Activated B cell treated with CpG ODN at 0.5 μM for 24 hours (primary cell): Measurements from ENCODE around the gene SLC25A51. TPM values are rescaled to one million over a fixed set of nuclear protein-coding genes. Genes with fewer than 3 reads are reported as not detected.
"Not testable (repeated sequence)": the region's sequence is repeated elsewhere in the genome, so short reads cannot be mapped to it uniquely, and the experiment has no call there.

Experiments used
- ATAC-seq: fragments of 200-7000 bp; cut with Tn5 transposase; one replicate; pipeline ENCODE4 v1.10.0; 2021; ENCODE audit warnings: low read depth, mild to moderate bottlenecking, moderate library complexity
- CTCF ChIA-PET: fragments of 350-600 bp; sonication (Branson Sonifier 250); formaldehyde crosslinking; loops from one replicate; lab custom pipeline; 2021; ENCODE audit warnings: antibody characterized with exemption; lab: Charles Lee
- POLR2A ChIA-PET: fragments of 350-600 bp; sonication (Branson Sonifier 250); formaldehyde crosslinking; loops from one replicate; lab custom pipeline; 2021; ENCODE audit warnings: antibody characterized with exemption; lab: Charles Lee
- DNase-seq: peaks from one replicate; pipeline ENCODE4 v3.0.0; 2022
- H3K27ac Mint-ChIP-seq: one replicate; pipeline ENCODE4 v1.8.0; 2020; ENCODE audit warnings: mixed read lengths
- H3K27me3 Mint-ChIP-seq: one replicate; pipeline ENCODE4 v1.8.0; 2021; ENCODE audit warnings: mixed read lengths
- H3K36me3 Mint-ChIP-seq: one replicate; pipeline ENCODE4 v1.8.0; 2021; ENCODE audit warnings: low read depth, mixed read lengths
- H3K4me1 Mint-ChIP-seq: one replicate; pipeline ENCODE4 v1.8.0; 2021; ENCODE audit warnings: mixed read lengths
- H3K4me3 Mint-ChIP-seq: one replicate; pipeline ENCODE4 v1.8.0; 2020; ENCODE audit warnings: mild to moderate bottlenecking, mixed read lengths
- H3K9me3 Mint-ChIP-seq: one replicate; pipeline ENCODE4 v1.8.0; 2020; ENCODE audit warnings: mixed read lengths
- intact Hi-C: fragments of 100-400 bp; cut with micrococcal nuclease; formaldehyde crosslinking; loops from one replicate; pipeline ENCODE4 v1.15.1; 2024
- total RNA-seq: library from RNA; stranded (reverse); gene quantifications from 2 replicates; pipeline ENCODE4 v1.2.3, GENCODE V29; 2022
- TF ChIP-seq, protein P1 (sequence below): fragments of 200-600 bp; IDR thresholded peaks from one replicate; pipeline ENCODE4 v1.8.0; 2022; ENCODE audit warnings: antibody characterized with exemption, mild to moderate bottlenecking

Gene SLC25A51
- total RNA-seq, 1 donor from 2014 or later, result 33.9 TPM

DNA sequence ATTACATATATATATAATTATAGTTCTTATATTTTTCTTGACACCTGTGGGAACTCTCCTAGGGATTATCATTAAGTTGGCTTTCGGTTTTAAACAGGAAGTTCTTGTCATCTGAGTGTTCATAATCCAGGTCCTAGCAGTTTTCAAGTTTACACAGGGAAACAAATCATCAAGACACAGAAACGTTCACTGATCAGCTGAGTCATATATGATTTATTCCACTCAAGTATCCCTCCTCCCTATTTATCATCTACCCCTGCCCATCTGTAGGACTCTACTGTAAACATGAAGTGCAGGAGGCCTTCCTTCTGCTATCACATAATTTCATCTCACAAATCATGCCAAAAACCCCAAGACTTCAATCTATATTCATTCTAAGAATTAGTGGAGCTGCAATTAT is 6.3 kb downstream of the SLC25A51 start:
- TF ChIP-seq, protein P1, sequence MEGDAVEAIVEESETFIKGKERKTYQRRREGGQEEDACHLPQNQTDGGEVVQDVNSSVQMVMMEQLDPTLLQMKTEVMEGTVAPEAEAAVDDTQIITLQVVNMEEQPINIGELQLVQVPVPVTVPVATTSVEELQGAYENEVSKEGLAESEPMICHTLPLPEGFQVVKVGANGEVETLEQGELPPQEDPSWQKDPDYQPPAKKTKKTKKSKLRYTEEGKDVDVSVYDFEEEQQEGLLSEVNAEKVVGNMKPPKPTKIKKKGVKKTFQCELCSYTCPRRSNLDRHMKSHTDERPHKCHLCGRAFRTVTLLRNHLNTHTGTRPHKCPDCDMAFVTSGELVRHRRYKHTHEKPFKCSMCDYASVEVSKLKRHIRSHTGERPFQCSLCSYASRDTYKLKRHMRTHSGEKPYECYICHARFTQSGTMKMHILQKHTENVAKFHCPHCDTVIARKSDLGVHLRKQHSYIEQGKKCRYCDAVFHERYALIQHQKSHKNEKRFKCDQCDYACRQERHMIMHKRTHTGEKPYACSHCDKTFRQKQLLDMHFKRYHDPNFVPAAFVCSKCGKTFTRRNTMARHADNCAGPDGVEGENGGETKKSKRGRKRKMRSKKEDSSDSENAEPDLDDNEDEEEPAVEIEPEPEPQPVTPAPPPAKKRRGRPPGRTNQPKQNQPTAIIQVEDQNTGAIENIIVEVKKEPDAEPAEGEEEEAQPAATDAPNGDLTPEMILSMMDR, result no peak
- DNase-seq, result no peak
- POLR2A ChIA-PET, result no interaction called here
- H3K36me3 Mint-ChIP-seq, result peaks cover 54% of the 10 kb centered on the region
- H3K9me3 Mint-ChIP-seq, result no peaks in the 10 kb centered on the region
- H3K4me1 Mint-ChIP-seq, result peaks cover 7% of the 10 kb centered on the region
- CTCF ChIA-PET, result no interaction called here
- no peak overlapping the region for H3K4me3 Mint-ChIP-seq
- H3K27me3 Mint-ChIP-seq, result no peaks in the 10 kb centered on the region
- intact Hi-C loops, result no loop called here
- H3K27ac Mint-ChIP-seq, result no peak overlapping the region
- ATAC-seq, result no peak

DNA sequence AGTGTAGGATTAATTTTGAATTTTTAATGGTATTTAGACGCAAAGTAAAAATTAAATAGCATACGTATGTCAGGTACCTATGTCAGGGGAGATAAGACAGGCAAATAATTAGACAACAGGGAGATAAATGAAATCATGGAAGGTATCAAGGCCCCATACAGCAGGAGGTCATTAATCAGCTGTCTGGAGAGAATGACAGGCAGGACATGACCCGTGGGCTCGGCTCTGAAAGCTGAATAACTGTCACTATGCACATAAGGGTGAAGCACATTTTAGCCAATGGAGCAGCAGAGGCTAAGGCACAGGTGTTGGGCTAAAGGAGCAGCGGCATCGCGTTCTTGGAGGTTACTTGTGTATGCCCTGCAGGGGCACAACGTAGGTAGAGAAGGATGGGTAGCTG is 11.9 kb downstream of the SLC25A51 start:
- ATAC-seq (no peak), DNase-seq (no peak)
- Mint-ChIP-seq H3K4me3 (no peak overlapping the region), H3K4me1 (no peaks in the 10 kb centered on the region), H3K27ac (no peak overlapping the region), H3K9me3 (no peaks in the 10 kb centered on the region), H3K27me3 (no peaks in the 10 kb centered on the region), H3K36me3 (peaks cover 77% of the 10 kb centered on the region)
- ChIA-PET POLR2A (no interaction called here), CTCF (no interaction called here)
- intact Hi-C loops, result no loop called here
- TF ChIP-seq, protein P1, result no peak

DNA sequence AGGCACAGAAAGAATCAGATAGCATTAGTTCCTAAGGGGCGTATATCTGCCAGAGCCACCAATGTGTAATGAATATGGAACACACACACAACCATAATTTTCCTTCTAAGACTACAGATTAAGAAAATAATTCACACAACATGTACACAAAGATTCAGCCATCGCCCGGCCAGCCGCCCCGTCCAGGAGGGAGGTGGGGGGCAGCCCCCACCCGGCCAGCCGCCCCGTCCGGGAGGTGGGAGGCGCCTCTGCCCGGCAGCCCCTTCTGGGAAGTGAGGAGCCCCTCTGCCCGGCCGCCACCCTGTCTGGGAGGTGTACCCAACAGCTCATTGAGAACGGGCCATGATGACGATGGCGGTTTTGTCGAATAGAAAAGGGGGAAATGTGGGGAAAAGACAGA is 12.9 kb downstream of the SLC25A51 start:
- CTCF ChIA-PET, POLR2A ChIA-PET, H3K4me1 Mint-ChIP-seq, H3K27ac Mint-ChIP-seq, intact Hi-C loops, H3K9me3 Mint-ChIP-seq, ATAC-seq, DNase-seq, H3K4me3 Mint-ChIP-seq, H3K27me3 Mint-ChIP-seq: not testable (repeated sequence)
- H3K36me3 Mint-ChIP-seq, result peaks cover 73% of the 10 kb centered on the region

DNA sequence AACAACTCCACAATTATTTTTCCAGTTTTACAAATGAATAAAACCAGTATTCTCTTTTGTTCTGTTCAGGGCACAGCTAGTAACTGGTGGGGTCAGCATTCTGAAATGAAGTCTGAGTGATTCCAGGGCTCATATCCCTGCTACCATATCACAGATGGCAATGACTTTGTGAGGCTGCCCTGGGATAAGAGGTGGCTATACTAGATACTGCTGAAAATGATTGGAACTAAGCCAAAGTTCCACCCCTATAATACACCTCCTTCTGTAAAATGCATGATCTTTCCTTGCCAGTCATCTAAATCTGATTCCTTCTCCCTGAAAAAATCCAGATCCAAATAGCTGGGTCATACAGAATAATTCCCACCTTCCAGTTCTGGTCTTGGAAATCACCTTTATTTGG is 14.4 kb downstream of the SLC25A51 start:
- no peaks in the 10 kb centered on the region for H3K9me3 Mint-ChIP-seq

DNA sequence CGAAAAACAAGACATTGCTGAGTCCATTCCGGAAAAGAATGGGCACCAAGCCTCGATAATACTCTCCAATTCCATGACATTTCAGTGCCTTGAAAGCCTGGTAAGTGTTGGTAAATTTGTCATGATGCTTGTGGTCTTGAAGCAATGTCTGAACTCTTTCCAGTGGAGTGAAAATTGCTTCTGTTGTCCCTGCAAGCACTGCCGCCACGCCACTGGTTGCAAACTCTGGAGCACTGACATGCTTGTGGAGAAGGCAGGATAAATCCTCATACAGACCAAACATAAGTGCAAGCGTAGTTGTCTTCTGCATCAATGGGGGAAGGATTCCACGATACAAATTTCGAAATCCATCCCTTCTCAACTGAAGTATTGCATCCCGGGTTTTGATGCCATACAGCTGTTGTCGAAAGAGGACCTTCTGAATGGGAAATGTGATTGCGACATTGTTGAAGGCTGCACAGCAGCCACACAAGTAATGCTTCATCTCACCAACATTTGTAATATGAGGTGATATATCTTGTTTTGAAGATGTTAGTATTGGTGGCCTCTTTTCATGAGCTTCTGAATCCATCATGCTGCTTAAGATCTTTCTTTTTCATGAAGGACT is 15.8 kb downstream of the SLC25A51 start:
- H3K4me1 Mint-ChIP-seq, intact Hi-C loops, H3K27me3 Mint-ChIP-seq, H3K4me3 Mint-ChIP-seq, CTCF ChIA-PET, H3K9me3 Mint-ChIP-seq, H3K27ac Mint-ChIP-seq, POLR2A ChIA-PET, ATAC-seq, DNase-seq: not testable (repeated sequence)
- H3K36me3 Mint-ChIP-seq, result peaks cover 55% of the 10 kb centered on the region

More for the DNA sequence above, 14.4 kb downstream of the SLC25A51 start:
- H3K27me3 Mint-ChIP-seq, result no peaks in the 10 kb centered on the region
- ChIA-PET POLR2A (no interaction called here), CTCF (no interaction called here)
- H3K27ac Mint-ChIP-seq, result no peak overlapping the region
- peaks cover 67% of the 10 kb centered on the region for H3K36me3 Mint-ChIP-seq
- H3K4me1 Mint-ChIP-seq, result no peaks in the 10 kb centered on the region
- ATAC-seq, result no peak
- no peak for DNase-seq
- TF ChIP-seq, protein P1, result no peak
- intact Hi-C loops, result no loop called here
- no peak overlapping the region for H3K4me3 Mint-ChIP-seq

DNA sequence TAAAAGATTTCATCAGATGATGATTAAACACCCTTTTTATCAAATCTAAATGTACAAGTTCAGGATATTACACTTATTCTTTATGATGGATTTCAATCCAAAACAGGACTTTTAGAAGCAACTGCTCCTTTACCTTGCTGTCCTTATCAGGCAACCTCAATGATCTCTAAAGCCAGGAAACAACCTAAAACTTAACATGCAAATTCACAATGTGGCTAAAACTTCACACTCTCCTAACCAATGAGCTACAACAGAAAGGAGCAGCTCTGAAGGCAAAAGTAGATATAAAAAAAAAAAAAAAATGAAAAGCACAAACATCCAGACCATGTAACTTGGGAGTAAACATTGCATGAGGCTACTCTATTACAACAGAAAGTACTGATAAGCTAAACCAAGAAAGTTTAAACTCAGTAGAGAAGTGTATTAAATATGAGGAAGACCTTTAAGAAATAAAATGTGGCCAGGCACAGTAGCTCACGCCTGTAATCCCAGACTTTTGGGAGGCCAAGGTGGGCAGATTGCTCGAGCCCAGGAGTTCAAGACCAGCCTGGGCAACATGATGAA is 22.9 kb downstream of the SLC25A51 start:
- H3K27ac Mint-ChIP-seq, result no peak overlapping the region
- H3K4me3 Mint-ChIP-seq, result no peak overlapping the region
- H3K27me3 Mint-ChIP-seq, result no peaks in the 10 kb centered on the region
- intact Hi-C loops, result no loop called here
- ChIA-PET POLR2A (no interaction called here), CTCF (no interaction called here)
- H3K4me1 Mint-ChIP-seq, result no peaks in the 10 kb centered on the region
- H3K9me3 Mint-ChIP-seq, result no peaks in the 10 kb centered on the region
- DNase-seq (no peak), ATAC-seq (no peak)
- TF ChIP-seq, protein P1, result no peak
- H3K36me3 Mint-ChIP-seq, result peaks cover 35% of the 10 kb centered on the region
